ENCODE data around the gene CDK5RAP2. TPM values are rescaled to one million over a fixed set of nuclear protein-coding genes. Genes with fewer than 3 reads are reported as not detected.

CDK5RAP2 gene
- total and polyA plus RNA-seq, 9 of the 15 experiments (the other 6 are each of a cell fraction or from before 2014, with no cell fraction given): 19.9 to 68.8 (median 42.2) TPM

GRCh38 chr9:120513825-120514396, 66.1 kb downstream of the CDK5RAP2 start (continued):
- TF ChIP-seq GABPB1 (CRISPR knock-in tag; IDR thresholded peaks at IDR 0.05) (no peak), KLF13 (tag; IDR thresholded peaks at IDR 0.05; ENCODE audit: borderline replicate concordance, low read depth) (no peak), SIN3B (IDR thresholded peaks at IDR 0.05; ENCODE audit: low read depth) (no peak), TRIM24 (IDR thresholded peaks at IDR 0.05) (no peak), EZH2 (IDR thresholded peaks at IDR 0.05; ENCODE audit: borderline replicate concordance, low read depth, low read length) (no peak)
- TF ChIP-seq, protein P1, sequence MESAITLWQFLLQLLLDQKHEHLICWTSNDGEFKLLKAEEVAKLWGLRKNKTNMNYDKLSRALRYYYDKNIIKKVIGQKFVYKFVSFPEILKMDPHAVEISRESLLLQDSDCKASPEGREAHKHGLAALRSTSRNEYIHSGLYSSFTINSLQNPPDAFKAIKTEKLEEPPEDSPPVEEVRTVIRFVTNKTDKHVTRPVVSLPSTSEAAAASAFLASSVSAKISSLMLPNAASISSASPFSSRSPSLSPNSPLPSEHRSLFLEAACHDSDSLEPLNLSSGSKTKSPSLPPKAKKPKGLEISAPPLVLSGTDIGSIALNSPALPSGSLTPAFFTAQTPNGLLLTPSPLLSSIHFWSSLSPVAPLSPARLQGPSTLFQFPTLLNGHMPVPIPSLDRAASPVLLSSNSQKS (CRISPR knock-in tag; IDR thresholded peaks at IDR 0.05): no peak
- TF ChIP-seq, protein P2, sequence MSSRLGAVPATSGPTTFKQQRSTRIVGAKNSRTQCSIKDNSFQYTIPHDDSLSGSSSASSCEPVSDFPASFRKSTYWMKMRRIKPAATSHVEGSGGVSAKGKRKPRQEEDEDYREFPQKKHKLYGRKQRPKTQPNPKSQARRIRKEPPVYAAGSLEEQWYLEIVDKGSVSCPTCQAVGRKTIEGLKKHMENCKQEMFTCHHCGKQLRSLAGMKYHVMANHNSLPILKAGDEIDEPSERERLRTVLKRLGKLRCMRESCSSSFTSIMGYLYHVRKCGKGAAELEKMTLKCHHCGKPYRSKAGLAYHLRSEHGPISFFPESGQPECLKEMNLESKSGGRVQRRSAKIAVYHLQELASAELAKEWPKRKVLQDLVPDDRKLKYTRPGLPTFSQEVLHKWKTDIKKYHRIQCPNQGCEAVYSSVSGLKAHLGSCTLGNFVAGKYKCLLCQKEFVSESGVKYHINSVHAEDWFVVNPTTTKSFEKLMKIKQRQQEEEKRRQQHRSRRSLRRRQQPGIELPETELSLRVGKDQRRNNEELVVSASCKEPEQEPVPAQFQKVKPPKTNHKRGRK (tag; IDR thresholded peaks at IDR 0.05): no peak

- ATAC-seq: no peak
- TF ChIP-seq SAP30 (IDR thresholded peaks at IDR 0.05; ENCODE audit: borderline replicate concordance, insufficient read depth, low read depth, low read length, poor library complexity, severe bottlenecking): no peak
- TF ChIP-seq ZBTB26 (CRISPR knock-in tag; IDR thresholded peaks at IDR 0.05): no peak
- no peak for TF ChIP-seq SRSF9 (IDR thresholded peaks at IDR 0.05; ENCODE audit: borderline replicate concordance, low read depth, low read length)
- no peak for TF ChIP-seq RFX1 (IDR thresholded peaks at IDR 0.05)
- TF ChIP-seq NR2C2 (CRISPR knock-in tag; IDR thresholded peaks at IDR 0.05): no peak
- TF ChIP-seq NR2C2 (tag; IDR thresholded peaks at IDR 0.05): no peak
- no peak for TF ChIP-seq PHF20 (IDR thresholded peaks at IDR 0.05; ENCODE audit: partially characterized antibody)
Measured at GRCh38 chr9:120510816-120511215, 69.2 kb downstream of the CDK5RAP2 start.

More at GRCh38 chr9:120510816-120511215, 69.2 kb downstream of the CDK5RAP2 start:
- Histone ChIP-seq H3K4me3 (no peak overlapping the region), H3K27ac (ENCODE audit: extremely low read depth, low read depth, low read length) (no peak overlapping the region), H3K9me1 (ENCODE audit: control insufficient read depth, insufficient read depth, low read length) (no peaks in the 10 kb centered on the region), H4K20me1 (replicated peaks; ENCODE audit: control insufficient read depth, insufficient read depth, low read length) (no peaks in the 10 kb centered on the region), H3K27me3 (ENCODE audit: control insufficient read depth in 2 of 2, insufficient read depth in 2 of 2, low read length in 2 of 2) (no peaks in the 10 kb centered on the region), H3K4me1 (replicated peaks in 1 of 2; ENCODE audit: control insufficient read depth in 2 of 2, insufficient read depth in 2 of 2, low read length in 2 of 2) (peaks cover 3 to 5% of the 10 kb centered on the region in 2 experiments; a peak in 3 of 5 replicates), H3K36me3 (ENCODE audit: control insufficient read depth, insufficient read depth, low read length) (peaks cover 72% of the 10 kb centered on the region; the same call in 2 of the 3 replicates), H3K9ac (ENCODE audit: insufficient read depth in 1 of 2, low read depth in 2 of 2, low read length in 2 of 2) (no peak overlapping the region), H3K79me2 (ENCODE audit: control insufficient read depth, insufficient read depth, low read length) (no peaks in the 10 kb centered on the region), H2AFZ (ENCODE audit: low read depth, low read length) (no peak overlapping the region), H3K4me2 (ENCODE audit: insufficient read depth, low read length) (no peak overlapping the region), H3K9me3 (replicated peaks; ENCODE audit: control insufficient read depth, insufficient read depth, low read depth, low read length) (no peaks in the 10 kb centered on the region)
- ChIA-PET POLR2A (interaction anchor here (0.6 to 2.7 kb wide), 3 partner anchors 10 to 15 kb away, joined by 3 to 7 read pairs (median 7); no protein-coding TSS in a partner anchor), CTCF (ENCODE audit: low intra/inter-chr PET ratio) (no interaction called here)
- DNase-seq (ENCODE audit: extremely low read depth in 1 of 4, low spot score in 3 of 4) (no peak), FAIRE-seq (no peak)
- in situ Hi-C loops (cut with MboI) (no loop called here), intact Hi-C loops (cut with micrococcal nuclease) (no loop called here)
- 97% methylated on average over 3 of the region's 3 CpGs for WGBS (ENCODE audit: insufficient coverage, low coverage, missing lambda C conversion rate)
- no TSS peak for BruUV-seq (replicated peaks)

Data from K562 (cell line).